NCI-H1048 (cell line): ENCODE results near the gene BBOF1.

Experiments used
- DNase-seq: peaks from one replicate; lab custom pipeline; 2025; lab: John Stamatoyannopoulos, UW

The BBOF1 gene

DNA sequence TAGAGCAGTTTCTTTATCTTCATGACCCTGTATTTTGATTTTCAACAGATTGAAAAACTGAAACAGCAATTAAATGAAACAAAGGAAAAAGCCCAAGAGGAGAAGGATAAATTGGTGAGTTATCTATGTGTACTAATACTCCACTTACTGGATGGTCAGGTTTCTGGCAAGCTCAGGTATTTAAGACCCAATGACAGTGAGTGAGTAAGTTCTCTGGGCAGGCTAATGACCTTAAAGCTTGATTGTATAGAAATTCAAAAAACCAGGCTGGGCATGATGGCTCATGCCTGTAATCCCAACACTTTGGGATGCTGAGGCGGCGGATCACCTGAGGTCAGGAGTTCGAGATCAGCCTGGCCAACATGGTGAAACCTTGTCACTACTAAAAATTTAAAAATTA lies 10.0 kb downstream of the BBOF1 start:
- no peak for DNase-seq

DNA sequence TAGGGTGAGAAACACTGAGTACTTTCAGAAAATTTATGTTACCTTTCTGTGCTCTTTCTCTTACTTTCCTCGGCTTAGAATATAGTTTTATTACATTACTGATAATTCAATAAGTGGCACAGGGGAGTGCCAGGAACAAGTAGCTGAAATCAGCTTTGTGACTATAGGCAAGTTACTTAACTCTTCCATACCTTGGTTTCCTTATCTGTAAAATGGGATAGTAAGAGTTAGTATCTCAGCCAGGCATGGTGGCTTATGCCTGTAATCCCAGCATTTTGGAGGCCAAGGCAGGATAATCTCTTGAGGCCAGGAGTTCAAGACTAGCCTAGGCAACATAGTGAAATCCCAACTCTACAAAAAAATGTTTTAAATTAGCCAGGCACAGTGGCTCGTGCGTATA lies 15.4 kb downstream of the BBOF1 start:
- DNase-seq = no peak

DNA sequence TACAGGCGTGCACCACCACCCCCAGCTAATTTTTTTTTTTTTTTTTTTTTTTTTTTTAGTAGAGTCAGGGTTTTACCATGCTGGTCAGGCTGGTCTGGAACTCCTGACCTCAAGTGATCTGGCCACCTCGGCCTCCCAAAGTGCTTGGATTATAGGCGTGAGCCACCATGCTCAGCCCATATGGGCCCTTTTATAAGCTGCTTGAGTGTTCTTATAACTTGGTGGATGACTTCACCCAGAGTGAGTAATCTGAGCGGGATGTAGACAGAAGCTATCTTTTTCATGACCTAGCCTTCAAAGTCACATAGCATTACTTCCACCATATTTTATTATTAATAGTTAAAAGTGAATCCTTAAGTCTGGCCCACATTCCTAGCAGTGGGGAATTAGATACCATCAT lies 16.4 kb downstream of the BBOF1 start:
- no peak for DNase-seq

DNA sequence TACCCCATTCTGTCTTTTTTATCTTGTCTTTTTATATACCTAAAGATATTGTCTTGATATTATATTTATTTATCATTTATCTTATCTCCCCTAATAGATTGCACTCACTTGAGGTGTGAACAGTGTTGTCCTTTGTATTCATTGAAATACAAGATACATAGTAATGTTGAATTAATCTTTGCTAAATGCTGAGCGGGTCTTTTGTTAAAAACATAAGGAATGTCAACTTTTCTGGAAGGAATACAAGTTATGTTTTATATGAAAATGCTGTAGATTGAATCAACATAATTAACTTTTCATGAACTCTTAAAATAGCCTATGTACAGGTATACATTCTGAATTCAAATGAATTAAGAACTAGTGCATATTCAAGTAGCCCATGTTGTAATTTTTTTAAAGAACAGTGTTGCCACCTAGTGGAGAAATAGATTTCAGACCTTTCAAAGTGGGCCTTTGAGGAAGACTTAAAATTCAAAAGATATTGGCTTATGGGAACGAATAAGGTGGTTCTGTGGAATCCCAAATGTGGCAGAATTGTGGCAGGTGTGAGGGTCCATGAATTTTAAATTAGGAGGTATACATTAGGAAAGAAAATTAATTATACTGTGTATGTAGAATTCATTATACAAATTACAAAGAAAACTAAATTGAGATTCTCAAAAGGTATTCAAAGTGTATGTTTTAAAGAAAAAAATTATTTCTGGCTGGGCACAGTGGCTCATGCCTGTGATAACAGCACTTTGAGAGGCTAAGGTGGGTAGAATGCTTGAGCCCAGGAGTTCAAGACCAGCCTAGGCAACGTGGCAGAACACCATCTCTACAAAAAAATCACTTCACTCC lies 19.1 kb downstream of the BBOF1 start:
- DNase-seq = peak; percentile 3

DNA sequence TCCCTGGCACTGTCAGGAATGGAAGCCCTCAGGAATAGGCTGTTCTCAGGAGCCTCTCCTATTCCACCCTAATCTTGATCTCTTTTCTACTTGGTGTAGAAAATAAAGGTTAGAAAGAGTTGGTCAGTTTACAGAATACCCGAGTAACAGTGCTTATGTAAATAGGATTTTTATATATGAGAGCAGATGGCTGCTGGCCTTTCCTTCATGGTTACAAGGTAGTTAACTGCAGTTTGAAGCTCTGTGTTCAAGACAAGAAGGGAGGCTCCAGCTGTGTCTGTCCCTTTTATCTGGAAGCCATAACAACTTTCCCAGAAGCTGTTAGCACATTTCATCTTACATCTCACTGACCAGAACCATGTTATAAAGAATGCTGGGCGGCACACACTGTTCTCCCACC lies 23.1 kb downstream of the BBOF1 start:
- no peak for DNase-seq

DNA sequence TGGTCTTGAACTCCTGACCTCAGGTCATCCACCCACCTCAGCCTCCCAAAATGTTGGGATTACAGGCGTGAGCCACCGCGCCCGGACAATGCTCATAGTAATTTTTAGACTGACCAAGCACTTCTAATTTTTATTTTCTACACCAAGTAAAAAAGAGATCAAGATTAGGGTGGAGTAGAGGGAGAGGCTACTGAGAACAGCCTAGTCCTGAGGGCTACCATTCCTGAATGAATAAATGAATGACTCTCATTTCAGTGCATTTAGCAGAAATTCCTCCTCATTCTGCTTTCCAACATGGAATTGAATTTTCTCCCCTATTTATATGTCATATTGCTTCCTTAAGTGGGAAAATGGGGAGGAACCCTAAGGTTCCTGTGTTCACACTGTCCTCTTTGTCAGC lies 26.4 kb downstream of the BBOF1 start:
- DNase-seq = no peak

DNA sequence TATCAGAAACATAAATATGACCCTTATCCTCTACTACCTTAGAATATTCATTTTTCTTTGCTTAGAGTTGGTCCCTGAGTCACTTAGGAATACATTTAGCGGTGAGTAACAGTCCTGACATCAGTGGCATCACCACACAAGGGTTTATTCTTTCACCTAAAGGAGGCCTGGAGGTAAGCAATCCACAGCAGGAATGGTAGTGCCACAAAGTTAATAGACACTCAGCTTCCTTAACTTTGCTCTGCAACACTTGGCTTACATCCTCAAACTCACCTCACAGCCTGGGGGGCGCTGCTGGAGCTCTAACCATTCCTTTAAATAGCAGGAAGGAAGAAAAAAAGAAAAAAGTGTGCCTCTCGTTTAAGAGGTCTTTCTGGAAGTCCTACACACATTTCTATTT lies 29.1 kb downstream of the BBOF1 start:
- no peak for DNase-seq

DNA sequence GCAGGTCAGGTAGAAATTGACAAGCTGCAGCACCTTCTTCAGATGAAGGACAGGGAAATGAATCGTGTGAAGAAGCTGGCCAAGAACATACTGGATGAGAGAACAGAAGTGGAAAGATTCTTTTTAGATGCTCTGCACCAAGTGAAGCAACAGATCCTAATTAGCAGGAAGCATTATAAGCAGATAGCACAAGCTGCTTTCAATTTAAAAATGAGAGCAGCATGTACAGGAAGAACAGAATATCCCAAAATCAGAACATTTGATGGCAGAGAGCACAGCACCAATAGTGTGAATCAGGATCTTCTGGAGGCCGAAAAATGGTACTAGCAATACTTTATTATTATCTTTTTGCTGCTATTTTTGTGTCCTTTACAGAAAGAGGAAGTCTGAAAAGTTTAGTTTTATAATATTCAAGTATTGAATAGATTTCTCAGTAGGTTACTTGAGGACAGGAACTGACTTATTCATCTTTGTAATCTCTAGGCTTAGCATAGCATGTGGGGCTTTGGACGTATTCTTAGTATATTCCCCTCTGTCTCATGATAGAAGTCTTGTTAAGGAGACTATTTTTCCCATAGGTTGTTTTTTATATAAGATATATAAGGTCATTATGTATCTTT lies 30.8 kb downstream of the BBOF1 start:
- no peak for DNase-seq

DNA sequence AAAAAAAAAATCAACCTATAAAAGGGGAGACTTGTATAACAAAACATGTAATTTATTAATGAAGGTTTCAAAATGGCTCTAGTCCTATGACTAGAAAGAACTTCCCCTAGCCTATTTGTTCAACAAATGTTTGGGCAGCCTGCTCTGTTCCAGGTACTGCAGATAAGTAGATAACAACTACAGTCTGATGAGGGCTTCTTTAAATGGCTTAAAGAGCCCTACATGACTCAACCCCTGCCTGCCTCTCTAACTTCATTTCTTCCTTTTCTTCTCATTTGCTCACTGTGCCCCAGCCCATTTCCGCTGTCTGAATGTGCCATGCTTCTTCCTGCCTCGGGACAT lies 43.6 kb downstream of the BBOF1 start:
- DNase-seq = no peak

DNA sequence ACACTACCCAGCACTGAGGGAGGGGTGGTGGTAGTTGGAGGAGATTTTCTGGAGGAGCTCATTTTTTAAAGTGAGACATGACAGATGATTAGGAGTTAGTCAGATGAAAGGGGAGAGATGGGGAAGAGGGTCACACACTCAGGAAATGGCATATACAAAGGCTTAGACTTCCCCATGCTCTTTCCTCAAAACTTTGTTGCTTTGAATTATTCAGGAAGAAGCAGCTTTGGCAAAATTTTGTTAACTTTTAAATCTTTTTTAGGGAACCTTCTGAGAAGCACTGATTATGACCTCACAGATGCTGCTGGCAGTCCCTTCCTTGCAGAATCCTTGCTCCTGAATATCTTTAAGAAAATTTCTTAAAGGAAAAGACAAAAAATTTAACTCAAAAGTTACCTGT lies 45.3 kb downstream of the BBOF1 start:
- no peak for DNase-seq

DNA sequence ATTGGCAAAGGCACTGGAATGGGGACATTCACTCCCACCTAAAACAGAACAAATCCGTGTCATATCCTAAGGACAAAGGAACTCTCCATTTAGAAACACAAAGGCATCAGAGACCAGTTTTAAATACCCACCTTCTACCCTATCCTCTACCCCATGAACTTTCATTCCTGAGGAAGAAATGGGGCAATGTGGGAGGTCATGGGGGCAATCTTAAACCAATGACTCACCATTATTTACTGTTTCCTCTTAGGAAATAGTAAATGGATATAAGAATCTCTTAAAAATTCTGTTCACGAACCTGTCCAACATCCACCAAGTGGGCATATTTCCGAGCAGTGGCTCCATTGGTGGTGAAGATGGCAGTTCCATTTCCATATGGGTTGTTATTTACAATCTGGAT lies 45.7 kb downstream of the BBOF1 start:
- DNase-seq = no peak

DNA sequence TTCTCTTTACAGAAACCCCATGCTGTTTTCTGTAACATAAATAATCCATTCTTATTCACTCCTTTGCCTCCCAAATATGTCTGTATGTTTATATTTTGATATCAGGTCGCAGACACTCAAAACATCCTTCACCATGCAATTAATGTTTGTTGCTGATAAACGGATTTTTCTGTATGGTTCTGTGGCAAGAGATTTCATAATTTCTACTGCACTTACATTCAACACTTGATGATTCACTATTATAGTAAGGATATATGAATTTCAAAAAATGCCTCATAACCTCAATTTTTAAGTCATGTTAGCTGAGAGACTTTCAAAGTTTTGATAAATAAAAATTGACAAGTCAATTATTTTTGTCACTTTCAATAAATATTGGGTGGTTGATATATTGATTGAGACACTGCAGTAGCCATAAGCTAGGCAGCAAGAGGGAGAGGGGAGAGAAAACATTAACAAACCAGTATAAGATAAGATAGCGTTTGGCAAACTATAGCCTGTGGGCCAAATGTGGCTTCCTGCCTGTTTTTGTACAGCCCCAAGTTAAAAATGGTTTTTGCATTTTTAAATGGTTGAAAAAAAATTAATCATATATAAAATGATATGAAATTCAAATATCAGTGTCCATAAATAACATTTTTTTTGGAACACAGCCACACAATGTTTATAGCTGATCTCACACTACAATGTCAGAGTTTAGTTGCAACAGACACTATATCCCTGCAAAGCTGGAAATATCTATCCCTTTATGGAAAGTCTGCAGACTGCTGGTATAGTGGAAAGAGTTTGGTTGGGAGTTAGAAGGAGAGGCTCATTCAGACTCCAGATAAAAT lies 46.8 kb downstream of the BBOF1 start:
- DNase-seq = no peak

DNA sequence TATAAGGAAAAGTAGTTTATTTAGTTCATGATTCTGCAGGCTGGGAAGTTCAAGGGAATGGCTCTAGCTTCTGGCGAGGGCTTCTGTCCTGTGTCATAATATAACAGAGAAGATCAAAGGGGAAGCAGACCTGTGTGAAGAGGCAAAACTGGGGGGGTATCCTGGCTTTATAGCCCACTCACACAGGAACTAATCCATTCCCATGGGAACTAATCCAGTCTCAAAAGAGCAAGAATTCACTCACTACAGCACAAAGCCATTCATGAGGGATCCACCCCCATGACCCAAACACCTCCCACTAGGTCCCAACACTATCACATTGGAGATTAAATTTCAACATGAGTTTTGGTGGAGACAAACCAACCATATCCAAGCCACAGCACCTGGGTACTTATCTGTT lies 58.3 kb downstream of the BBOF1 start:
- no peak for DNase-seq

DNA sequence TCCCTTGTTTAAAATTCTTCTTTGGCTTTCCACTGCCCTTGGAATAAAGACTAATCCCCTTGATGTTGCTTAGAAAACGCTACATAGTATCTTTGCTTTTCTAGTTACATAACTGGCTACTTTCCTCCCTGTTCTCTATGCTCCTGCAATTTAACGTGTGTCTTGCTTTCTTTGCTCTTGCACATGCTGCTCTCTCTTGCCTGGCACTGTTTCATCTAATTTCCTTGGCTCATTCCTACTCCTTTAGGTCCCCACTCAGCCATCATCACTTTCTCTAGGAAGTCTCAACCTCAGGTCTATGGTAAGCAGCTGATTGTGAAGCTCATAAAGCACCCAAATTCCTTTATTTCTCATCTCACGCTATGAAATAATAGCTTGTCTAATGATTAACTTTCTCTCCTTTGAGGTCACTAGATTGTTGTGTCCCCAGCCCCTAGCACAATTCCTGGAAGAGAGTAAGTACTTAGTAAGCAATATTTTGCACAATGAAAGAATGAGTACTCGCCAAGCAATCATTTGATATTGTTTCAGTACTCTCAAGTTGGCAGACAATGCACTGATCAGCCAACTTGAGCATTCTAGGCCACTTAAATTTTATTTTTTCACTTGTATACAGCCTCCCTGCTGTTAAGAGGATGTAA lies 61.8 kb downstream of the BBOF1 start:
- DNase-seq = no peak

DNA sequence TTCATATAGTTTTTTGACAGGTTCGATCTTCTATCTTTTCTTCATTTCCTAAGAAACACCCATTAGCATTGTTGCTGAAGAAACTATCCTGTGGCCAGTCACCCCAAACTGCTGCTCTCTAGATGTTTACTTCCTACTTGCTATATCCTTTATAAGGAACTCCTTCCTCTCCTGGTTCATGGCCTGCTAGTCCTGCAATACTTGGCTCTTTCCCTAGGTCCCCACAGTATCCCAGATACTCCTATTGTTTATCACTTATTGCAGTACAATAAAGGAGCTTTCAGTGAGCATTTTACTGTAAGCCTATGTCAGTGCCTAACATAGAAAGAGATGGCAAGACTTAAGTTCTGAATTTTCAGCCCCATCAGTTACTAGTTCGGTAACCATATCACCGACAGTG lies 62.3 kb downstream of the BBOF1 start:
- no peak for DNase-seq

DNA sequence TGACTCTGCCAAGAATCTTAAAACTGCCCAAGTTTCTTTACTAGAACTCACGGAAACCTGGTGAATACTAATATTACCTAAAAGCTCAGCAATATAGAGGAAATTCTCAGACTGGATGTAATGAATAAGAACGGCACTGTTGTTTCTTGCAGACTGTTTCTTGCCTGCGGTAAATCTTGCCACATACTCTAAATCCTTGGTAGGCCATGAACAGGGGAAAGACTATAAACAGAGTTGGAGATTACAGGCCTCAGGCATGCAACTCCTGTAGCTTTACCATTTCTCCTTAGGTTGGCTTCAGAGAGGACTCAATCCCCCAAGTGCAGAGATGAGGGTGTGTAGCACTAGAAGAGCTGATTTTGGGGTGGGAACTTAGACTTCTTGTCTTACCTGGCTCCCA lies 64.0 kb downstream of the BBOF1 start:
- DNase-seq = no peak

DNA sequence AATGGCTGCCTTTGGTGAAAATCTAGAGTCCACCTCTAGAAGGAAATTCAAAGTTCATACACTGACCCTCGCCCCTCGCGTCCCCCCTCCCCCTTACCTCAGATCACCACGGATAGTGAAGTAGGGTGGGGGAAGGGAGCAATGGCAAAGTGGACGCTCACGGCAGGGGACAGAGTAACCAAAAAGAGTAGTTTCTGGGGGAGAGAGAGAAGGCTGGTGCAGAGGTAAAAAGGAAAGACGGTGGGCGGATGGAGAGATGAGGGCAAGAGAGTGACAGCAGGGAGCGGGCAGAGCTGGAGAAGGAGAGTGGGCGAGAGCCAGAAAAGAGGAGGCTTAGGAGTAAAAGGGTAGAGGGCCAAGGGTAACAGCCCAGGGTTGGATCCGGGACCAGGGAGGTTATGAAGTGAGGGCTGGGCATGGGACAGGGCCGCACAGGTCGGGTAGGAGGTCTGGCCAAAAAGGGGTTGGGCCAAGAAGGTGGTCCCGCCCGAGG lies 64.7 kb downstream of the BBOF1 start:
- DNase-seq = no peak

DNA sequence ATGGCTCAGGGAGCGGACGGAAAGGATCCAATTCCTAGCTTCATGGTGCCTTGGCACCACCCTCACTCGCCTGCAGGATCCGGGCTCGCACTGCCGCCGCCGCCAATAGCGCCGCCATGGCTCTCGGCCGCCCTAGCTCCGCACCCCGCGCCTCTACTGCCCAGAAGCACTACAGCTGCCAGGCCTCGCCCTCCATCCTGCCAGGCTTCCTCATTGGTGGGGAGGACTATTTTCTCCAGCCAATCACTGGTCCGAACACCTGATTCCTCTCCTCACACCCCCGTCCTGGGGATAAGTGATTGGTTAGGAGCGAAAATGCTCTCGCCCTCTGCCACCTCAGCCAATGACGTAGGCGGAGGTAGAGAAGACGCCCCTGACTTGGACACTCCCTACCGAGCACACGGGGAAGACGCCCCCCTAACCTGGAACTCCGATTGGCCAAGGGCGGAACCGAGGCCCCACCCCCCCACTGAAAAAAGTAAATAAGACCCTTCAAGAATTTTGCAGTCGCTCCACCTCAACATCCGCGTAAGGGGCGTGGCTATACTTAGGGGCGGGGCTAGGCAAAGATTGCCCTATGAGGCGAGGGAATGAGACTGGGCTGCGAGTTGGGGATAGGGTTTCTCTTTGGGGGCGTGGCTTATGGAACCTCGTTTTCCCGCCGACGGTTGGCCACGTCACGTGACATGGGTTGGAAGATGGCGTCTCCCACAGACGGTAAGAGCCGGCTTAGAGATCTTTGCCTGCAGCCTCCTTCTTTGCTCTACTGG lies 65.3 kb downstream of the BBOF1 start, which contains the start of the genes ALDH6A1 and LIN52:
Gene ALDH6A1 (minus strand): TSS at position 177 of the 770 bp plus-strand sequence. CDS start 59 bp downstream, at position 118.
Gene LIN52 (plus strand): TSS at position 680 of the 770 bp plus-strand sequence. CDS start 19 bp downstream, at position 699.
- peak; percentile 100 for DNase-seq

DNA sequence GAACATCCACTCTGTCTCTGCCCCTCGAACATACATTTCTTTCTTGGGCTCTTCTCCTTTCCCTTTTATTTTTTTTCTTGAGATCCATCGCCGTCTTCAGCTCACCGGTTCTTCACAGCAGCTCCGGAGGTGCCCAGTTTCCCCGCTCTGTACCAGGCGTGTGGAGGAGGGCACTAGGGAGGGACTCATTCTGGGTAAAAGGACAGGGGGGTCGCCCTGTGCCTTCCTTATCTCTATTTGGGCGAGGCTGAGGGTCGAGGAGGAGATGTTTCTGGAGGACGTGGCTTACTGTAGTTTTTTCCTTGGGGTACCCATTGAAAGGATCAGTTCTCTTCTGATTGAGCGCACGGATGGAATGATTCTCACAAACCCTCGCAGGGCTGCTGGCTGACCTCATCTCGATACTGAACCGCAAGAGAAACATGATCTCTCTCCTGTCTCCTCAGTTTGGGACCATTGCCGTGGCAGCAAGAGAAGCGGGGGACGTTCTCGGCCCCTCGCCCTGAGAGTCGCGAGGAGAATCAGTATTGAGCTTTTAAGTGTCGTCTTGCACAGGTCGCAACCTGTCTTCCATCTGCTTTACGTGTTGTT lies 66.0 kb downstream of the BBOF1 start:
- DNase-seq = no peak

DNA sequence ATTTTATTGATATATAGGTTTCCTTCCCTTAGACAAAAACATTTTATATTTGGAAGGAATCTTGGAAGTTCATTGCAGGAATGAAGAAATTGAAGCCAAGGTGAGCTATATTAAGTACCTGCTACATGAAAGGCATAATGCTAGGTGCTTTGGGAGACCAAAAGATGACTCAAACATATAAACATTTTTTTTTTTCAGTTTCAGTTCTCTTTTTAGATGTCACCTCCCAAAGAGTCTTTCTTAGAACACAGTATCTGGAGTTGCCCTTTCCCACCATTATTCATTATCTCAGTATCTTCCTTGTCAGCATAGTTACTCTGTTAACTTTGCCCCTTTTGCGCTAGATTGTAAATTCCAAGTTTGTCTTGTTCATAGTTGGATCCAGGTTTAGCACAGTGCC lies 66.7 kb downstream of the BBOF1 start:
- DNase-seq = no peak
